ENCODE results near the gene EHBP1.

EHBP1 gene

DNA sequence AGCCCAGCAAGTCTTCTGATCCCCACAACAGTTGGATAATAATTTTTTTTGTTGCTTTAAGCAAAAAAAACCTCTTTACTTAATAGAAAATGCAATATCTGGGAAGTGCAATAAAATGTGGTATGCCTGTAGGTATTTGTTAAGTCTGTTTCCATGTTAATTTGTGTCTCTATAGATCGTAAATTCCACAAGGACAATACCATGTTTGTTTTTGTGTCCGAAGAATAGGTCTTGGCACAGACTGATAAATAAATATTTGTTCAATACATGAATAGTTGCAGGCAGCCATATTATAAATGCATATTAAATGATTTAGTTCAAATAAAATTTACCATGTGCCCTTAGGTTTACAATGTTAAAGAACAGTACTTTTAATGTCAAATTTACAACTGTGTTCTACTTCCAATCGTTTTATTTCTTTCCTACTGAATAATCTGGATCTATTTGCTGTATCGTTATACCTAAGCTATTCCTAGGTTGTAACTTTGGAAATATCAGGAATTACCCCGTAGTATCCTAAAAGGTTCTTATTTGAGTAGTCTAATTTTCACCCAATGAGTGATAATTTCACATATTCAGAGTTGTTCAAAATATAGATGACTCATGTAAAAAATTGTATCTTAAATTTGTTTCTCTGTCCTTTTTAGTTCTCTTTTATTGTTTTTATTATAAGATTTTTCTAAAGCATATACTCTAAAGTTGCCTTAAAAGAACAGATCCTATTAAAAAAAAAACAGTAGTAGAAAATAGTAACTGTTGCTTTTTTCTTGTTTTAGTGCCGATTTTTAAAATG, 151.8 kb downstream of the EHBP1 start:
- H3K4me3 Mint-ChIP-seq, result no peak overlapping the region
- H3K9me3 Mint-ChIP-seq, result peaks cover 16% of the 10 kb centered on the region
- H3K27ac Mint-ChIP-seq, result no peak overlapping the region
- peaks cover 11% of the 10 kb centered on the region for H3K36me3 Mint-ChIP-seq (ENCODE audit: low read depth)
- H3K4me1 Mint-ChIP-seq (ENCODE audit: low read depth), result no peaks in the 10 kb centered on the region
- no peaks in the 10 kb centered on the region for H3K27me3 Mint-ChIP-seq
- intact Hi-C loops (cut with micrococcal nuclease), result no loop called here

DNA sequence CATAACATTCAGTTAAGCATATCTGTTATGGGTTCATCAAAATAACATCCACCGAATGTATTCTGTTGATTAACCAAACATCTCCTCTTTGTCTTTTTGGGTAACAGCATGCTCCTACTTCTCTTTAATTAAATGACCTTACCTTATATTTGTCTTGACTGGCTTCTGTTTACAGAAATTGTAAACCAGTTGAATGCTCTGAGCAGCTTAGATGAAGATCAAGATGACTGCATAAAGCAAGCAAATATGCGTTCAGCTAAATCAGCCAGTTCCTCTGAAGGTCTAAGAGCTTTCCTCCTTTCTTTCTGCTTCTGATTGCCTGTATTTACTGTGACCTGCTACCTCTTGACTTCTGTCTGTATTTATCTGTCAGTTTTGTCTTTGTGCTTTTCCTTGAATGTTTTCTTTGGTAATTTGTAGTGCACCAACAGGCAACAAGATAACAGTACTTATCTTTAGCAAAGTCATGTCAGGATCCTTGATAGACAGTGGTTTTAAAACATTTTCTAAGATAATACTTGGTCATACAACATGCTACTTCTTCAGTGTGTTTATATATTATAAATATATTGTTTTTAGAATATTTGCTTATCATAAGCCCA, 152.8 kb downstream of the EHBP1 start:
- Mint-ChIP-seq H3K27me3 (no peaks in the 10 kb centered on the region), H3K27ac (no peak overlapping the region), H3K36me3 (ENCODE audit: low read depth) (peaks cover 11% of the 10 kb centered on the region), H3K4me3 (no peak overlapping the region), H3K9me3 (peaks cover 15% of the 10 kb centered on the region), H3K4me1 (ENCODE audit: low read depth) (no peaks in the 10 kb centered on the region)
- intact Hi-C loops (cut with micrococcal nuclease), result no loop called here

DNA sequence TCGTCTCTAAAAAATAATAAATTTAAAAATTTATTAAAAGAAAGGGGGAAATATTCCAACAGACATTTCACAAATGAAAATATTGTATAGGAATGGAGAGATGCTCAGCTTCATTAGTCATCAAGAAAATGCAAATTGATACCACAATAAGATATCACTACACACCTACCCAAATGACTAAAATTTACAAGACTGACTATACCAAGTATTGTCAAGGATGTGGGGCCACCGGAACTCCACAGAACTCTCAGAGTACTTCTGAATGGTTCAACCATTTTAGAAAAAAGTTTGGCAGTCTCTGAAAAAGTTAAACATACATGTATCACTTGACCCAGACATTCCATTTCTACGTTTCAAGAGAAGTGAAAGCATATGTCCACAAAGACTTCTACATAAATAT, 163.4 kb downstream of the EHBP1 start:
- Mint-ChIP-seq H3K27me3 (no peaks in the 10 kb centered on the region), H3K4me1 (ENCODE audit: low read depth) (no peaks in the 10 kb centered on the region), H3K9me3 (peaks cover 17% of the 10 kb centered on the region), H3K36me3 (ENCODE audit: low read depth) (peaks cover 32% of the 10 kb centered on the region), H3K4me3 (no peak overlapping the region), H3K27ac (no peak overlapping the region)
- intact Hi-C loops (cut with micrococcal nuclease), result no loop called here

DNA sequence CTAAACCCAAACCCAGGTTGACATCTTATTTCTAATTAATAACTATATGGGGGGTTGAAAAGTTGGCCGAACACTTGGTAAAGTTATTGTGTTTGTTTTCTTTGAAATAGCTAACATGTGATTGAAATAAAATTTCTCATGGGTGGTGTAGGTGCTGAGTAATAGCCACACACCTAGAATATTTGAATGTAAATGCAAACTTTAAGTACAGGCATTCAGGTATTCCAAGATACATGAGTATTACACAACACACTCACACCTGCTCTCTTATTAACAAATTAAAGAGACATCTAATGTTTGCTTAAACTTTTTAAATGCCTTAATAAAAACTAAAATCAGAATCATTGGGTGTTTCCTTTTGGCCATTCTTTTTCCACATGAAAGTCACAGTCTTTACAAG, 165.5 kb downstream of the EHBP1 start:
- Mint-ChIP-seq H3K27me3 (no peaks in the 10 kb centered on the region), H3K4me3 (no peak overlapping the region), H3K27ac (no peak overlapping the region), H3K4me1 (ENCODE audit: low read depth) (no peaks in the 10 kb centered on the region), H3K36me3 (ENCODE audit: low read depth) (peaks cover 36% of the 10 kb centered on the region), H3K9me3 (peaks cover 32% of the 10 kb centered on the region)
- intact Hi-C loops (cut with micrococcal nuclease), result no loop called here

DNA sequence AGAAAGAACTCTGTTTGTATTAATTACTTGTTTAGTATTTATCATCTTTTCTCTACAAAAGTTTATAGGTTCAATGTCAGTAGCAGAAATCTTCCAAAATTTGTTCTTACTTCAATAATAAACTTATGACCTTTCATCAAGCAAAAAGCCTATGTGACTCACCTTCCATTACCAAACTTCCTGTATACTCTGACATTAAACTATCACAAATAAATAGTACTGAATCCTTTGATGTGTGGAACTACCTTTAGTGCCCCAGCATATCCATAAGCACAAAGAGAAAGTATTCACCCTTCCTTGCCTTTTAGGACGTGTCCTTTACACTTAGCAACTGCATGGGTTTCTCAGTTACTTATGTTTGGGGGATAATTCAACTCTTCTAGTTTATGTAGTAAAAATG, 166.0 kb downstream of the EHBP1 start:
- Mint-ChIP-seq H3K36me3 (ENCODE audit: low read depth) (peaks cover 36% of the 10 kb centered on the region), H3K4me3 (no peak overlapping the region), H3K27me3 (no peaks in the 10 kb centered on the region), H3K9me3 (peaks cover 38% of the 10 kb centered on the region), H3K4me1 (ENCODE audit: low read depth) (no peaks in the 10 kb centered on the region), H3K27ac (no peak overlapping the region)
- intact Hi-C loops (cut with micrococcal nuclease), result no loop called here

DNA sequence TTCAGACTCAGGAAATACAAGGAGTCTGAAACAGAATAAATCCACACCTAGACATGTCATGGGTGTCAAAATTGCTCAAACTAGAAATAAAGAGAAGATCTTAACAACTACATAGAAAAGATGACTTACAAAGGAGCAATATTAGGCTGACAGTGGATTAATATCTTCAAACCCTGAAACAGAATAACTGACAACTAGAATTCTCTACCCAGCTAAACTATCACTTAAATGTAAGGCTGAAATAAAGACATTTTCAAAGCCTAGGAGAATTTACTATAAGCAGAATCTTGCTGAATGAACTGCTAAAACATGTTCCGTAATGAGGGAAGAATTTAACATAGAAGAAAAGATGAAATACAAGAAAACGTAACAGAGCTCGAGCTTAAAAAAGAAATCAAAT, 168.1 kb downstream of the EHBP1 start:
- Mint-ChIP-seq H3K4me1 (ENCODE audit: low read depth) (no peaks in the 10 kb centered on the region), H3K4me3 (no peak overlapping the region), H3K27me3 (no peaks in the 10 kb centered on the region), H3K27ac (no peak overlapping the region), H3K9me3 (peaks cover 48% of the 10 kb centered on the region), H3K36me3 (ENCODE audit: low read depth) (peaks cover 52% of the 10 kb centered on the region)
- intact Hi-C loops (cut with micrococcal nuclease), result no loop called here

DNA sequence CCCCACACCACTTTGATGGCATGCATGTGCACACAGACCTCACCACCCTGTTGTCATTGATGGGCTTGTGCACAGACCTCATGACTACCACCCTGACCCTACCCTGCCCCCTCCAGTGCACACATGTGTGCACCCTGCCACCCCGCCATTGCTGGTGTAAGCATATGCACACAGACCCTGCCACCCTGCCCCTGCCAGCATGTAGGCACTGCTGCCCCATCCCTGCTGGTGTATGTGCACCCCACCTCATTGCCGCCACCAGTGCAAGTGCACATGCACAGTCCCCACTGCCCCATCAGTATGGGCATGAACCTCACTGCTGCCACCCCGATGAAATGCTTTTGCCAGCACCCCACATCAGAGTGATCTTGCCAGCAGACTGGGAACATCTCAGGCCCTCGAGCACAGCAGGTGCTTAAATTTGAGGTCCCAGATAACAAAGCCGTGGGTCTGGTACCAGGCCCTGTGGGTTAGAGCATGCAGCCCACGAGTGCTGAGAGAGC, 169.4 kb downstream of the EHBP1 start:
- no peaks in the 10 kb centered on the region for H3K4me1 Mint-ChIP-seq (ENCODE audit: low read depth)
- peaks cover 52% of the 10 kb centered on the region for H3K36me3 Mint-ChIP-seq (ENCODE audit: low read depth)
- no peak overlapping the region for H3K4me3 Mint-ChIP-seq
- H3K9me3 Mint-ChIP-seq, result peaks cover 48% of the 10 kb centered on the region
- H3K27me3 Mint-ChIP-seq, result no peaks in the 10 kb centered on the region
- no peak overlapping the region for H3K27ac Mint-ChIP-seq
- intact Hi-C loops (cut with micrococcal nuclease), result no loop called here

DNA sequence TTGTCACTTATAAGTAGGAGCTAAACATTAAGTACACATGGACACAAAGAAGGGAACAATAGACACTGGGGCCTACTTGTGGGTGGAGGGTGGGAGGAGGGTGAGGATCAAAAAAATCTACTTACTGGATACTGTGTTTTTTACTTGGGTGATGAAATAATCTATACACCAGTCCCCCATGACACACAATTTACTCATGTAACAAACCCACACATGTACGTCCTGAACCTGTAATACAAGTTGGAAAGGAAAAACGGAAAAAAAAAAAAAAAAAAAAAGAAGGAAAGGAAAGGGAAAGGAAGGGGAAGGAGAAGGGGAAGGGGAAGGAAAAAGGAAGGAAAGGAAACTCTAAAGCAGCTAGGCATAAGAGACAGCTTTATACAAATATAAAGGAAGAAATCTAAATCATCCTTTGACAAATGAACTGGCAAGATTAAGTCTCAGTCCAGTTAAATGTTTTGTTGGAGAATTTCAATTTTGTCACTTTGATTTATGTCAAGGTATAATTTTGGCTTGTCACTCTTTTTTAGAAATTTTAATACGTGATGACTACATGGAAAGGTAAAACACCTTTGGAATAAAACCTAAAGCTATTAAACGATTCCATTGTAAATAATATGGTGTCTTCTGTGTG, 175.8 kb downstream of the EHBP1 start:
- intact Hi-C loops (cut with micrococcal nuclease), result no loop called here
- Mint-ChIP-seq H3K36me3 (ENCODE audit: low read depth) (peaks cover 23% of the 10 kb centered on the region), H3K27me3 (no peaks in the 10 kb centered on the region), H3K9me3 (peaks cover 13% of the 10 kb centered on the region), H3K27ac (no peak overlapping the region), H3K4me1 (ENCODE audit: low read depth) (no peaks in the 10 kb centered on the region), H3K4me3 (no peak overlapping the region)

DNA sequence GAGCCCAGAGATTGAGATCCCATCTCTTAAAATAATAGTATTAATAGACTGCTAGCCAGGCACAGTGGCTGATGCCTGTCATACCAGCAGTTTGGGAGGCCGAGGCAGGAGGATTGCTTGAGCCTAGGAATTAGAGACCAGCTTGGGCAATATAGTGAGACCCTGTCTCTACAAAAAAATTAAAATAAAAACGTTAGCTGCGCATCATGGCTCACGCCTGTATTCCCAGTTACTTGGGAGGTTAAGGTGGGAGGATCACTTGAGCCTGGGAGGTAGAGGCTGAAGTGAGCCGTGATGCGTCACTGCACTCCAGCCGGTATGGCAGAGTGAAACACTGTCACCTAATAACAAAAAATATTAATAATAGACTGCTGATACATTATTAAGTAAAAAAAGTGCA, 178.1 kb downstream of the EHBP1 start:
- H3K4me1 Mint-ChIP-seq (ENCODE audit: low read depth), result no peaks in the 10 kb centered on the region
- no peaks in the 10 kb centered on the region for H3K27me3 Mint-ChIP-seq
- no peaks in the 10 kb centered on the region for H3K36me3 Mint-ChIP-seq (ENCODE audit: low read depth)
- H3K27ac Mint-ChIP-seq, result no peak overlapping the region
- intact Hi-C loops (cut with micrococcal nuclease), result no loop called here
- H3K4me3 Mint-ChIP-seq, result no peak overlapping the region
- H3K9me3 Mint-ChIP-seq, result no peaks in the 10 kb centered on the region

DNA sequence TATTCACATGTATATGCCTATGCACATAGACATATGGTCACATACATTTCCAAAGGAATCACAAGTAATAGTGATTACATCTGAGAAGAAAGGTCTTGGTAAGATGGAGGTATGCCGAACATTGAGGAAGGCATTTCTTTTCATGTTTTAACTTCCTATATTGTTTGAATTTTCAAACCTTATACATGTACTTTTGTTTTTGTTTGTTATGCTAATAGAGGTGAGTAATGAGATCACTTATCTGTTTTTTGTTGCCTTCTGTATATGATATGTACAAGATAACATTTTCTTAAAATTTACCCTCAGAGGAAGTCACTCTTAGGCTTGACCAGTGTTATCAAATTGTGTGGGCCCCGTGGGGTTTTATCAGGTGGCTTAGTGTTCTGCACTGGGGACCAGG, 178.6 kb downstream of the EHBP1 start:
- intact Hi-C loops (cut with micrococcal nuclease), result no loop called here

DNA sequence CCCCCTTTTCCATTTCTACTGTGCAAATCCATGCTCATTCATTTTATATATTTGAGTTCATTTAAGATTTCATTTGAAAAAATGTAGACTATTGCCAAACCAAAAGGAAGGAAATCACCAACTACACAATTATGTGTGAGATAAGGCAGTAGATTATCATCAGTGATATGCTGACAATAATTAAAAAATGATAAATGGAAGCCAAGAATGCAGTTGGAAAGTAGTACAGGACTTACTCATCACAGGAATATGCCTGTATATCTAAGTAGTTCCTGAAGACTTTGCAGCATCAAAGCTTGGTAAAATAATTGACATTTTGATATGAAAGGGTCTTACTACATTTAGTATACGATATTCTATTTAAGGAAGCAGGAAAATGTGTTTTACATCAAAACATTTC, 179.0 kb downstream of the EHBP1 start:
- H3K27ac Mint-ChIP-seq, result no peak overlapping the region
- no peaks in the 10 kb centered on the region for H3K27me3 Mint-ChIP-seq
- H3K4me3 Mint-ChIP-seq, result no peak overlapping the region
- H3K9me3 Mint-ChIP-seq, result no peaks in the 10 kb centered on the region
- no peaks in the 10 kb centered on the region for H3K36me3 Mint-ChIP-seq (ENCODE audit: low read depth)
- intact Hi-C loops (cut with micrococcal nuclease), result no loop called here
- no peaks in the 10 kb centered on the region for H3K4me1 Mint-ChIP-seq (ENCODE audit: low read depth)

More for the DNA sequence above, 178.6 kb downstream of the EHBP1 start:
- Mint-ChIP-seq H3K27ac (no peak overlapping the region), H3K36me3 (ENCODE audit: low read depth) (no peaks in the 10 kb centered on the region), H3K4me1 (ENCODE audit: low read depth) (no peaks in the 10 kb centered on the region), H3K9me3 (no peaks in the 10 kb centered on the region), H3K27me3 (no peaks in the 10 kb centered on the region), H3K4me3 (no peak overlapping the region)

DNA sequence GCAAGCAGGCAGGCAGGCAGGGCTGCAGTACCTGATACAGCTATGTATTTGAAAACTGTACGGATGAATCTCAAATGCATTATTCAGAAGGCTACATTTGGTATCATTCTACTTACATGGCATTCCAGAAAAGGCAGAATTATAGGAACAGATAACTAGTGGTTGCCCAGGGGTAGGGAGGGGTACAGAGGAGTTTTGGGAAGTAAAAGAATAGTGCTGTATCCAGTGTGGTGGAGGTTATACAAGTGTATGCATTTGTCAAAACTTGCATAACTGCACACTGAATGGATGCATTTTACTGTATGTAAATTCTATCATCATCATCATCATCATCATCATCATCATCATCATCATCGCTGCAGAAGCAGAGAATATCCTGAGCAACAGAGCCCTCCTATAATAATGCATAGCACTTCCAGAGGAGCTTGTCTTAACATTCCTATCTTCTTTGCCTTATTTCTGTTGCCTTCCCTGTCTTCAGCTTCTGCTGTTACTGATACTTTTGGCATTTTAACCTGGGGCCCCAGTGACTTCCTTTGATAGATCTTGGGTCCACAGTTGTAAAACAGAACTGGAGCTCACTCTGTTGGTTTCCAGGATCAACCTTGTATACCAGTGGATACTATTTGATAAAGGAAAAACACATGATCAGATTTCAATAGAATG, 189.6 kb downstream of the EHBP1 start:
- H3K27me3 Mint-ChIP-seq, result no peaks in the 10 kb centered on the region
- H3K36me3 Mint-ChIP-seq (ENCODE audit: low read depth), result no peaks in the 10 kb centered on the region
- no peak overlapping the region for H3K27ac Mint-ChIP-seq
- H3K4me3 Mint-ChIP-seq, result no peak overlapping the region
- H3K9me3 Mint-ChIP-seq, result no peaks in the 10 kb centered on the region
- intact Hi-C loops (cut with micrococcal nuclease), result no loop called here
- no peaks in the 10 kb centered on the region for H3K4me1 Mint-ChIP-seq (ENCODE audit: low read depth)

DNA sequence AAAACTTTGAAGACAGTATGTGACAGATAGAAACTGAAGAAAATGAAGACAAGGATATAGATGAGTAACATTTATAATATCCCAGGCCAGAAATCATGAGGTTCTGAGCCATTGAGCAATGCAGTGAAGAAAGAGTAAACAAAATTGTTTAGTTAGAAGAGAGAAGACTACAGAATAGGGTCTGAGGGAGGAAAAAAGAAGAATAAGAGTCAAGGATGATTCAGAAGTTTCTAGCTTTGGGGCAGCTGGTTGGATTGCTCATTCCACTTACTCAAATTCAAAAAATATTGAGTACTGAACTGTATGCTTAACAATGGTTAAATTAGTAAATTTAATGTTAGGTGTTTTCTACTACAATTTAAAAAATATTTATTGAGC, 190.1 kb downstream of the EHBP1 start:
- no peaks in the 10 kb centered on the region for H3K9me3 Mint-ChIP-seq
- no peaks in the 10 kb centered on the region for H3K36me3 Mint-ChIP-seq (ENCODE audit: low read depth)
- H3K27me3 Mint-ChIP-seq, result no peaks in the 10 kb centered on the region
- intact Hi-C loops (cut with micrococcal nuclease), result no loop called here
- H3K27ac Mint-ChIP-seq, result no peak overlapping the region
- H3K4me1 Mint-ChIP-seq (ENCODE audit: low read depth), result no peaks in the 10 kb centered on the region
- no peak overlapping the region for H3K4me3 Mint-ChIP-seq

DNA sequence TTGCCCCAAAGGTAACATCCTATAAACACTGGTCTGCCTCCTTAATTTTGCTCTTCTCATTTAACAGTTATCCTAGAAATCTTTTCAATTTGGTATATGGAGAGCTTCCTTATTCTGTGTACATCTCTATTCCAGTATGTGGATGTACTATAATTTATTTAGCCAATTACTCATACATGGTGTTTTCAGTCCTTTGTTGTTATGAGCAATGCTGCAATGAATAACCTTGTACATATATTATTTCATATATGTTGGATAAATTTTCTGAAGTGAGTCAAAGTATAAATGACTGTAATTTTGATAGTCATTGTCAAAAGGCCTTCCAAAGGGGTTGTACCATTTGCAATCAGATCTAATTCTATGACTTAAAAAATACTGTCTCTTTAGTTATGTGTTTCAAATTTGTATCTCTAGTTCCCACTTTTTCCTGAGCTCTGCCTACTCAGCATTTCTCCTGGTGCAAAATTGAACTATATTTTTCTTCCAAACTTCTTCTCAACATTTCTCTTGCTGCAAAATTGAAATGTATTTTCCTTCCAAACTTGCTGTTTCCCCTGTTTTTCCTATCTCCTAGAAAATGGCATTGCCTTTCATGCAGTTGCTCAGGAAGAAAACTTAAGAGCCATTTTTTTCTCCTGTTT, 191.8 kb downstream of the EHBP1 start:
- H3K9me3 Mint-ChIP-seq, result no peaks in the 10 kb centered on the region
- intact Hi-C loops (cut with micrococcal nuclease), result no loop called here
- H3K27ac Mint-ChIP-seq, result no peak overlapping the region
- H3K4me3 Mint-ChIP-seq, result no peak overlapping the region
- H3K27me3 Mint-ChIP-seq, result no peaks in the 10 kb centered on the region
- no peaks in the 10 kb centered on the region for H3K36me3 Mint-ChIP-seq (ENCODE audit: low read depth)
- H3K4me1 Mint-ChIP-seq (ENCODE audit: low read depth), result no peaks in the 10 kb centered on the region

Measured in dendritic cell treated with granulocyte-macrophage colony-stimulating factor and Interleukin-4, amounts not matched to agents 40 ng/mL and 50 ng/mL, for 4 days (primary cell).